Keratinocyte (primary cell): Measurements from ENCODE around the gene SLC13A3. TPM values are rescaled to one million over a fixed set of nuclear protein-coding genes. Genes with fewer than 3 reads are reported as not detected.

Experiments
- DNase-seq: peaks from one replicate; pipeline ENCODE4 v3.0.0-alpha.2; 2011; ENCODE audit warnings: low read depth, missing footprints, low spot score
- FAIRE-seq: peaks from 2 replicates; lab custom pipeline; 2011; peaks lifted over from hg19 to GRCh38; lab: Jason Lieb, UNC
- H2AFZ ChIP-seq: 2 replicates; pipeline ENCODE4 v1.6.0; 2012; ENCODE audit warnings: low read length, control low read depth, inconsistent platforms; ENCODE audit not compliant: control insufficient read depth
- H3K27ac ChIP-seq: 2 replicates; pipeline ENCODE4 v1.5.1; 2011; ENCODE audit warnings: low read length; ENCODE audit not compliant: control insufficient read depth, insufficient read depth
- H3K27me3 ChIP-seq: 3 replicates; pipeline ENCODE4 v1.6.0; 2011; ENCODE audit warnings: low read length; ENCODE audit not compliant: control insufficient read depth, insufficient read depth; ENCODE audit errors: extremely low read depth
- H3K36me3 ChIP-seq, 2 experiments: 2 replicates in 1 of 2; 3 replicates in 1 of 2; pipeline ENCODE4 v1.5.1; 2011; ENCODE audit warnings: low read length in 2 of 2, mild to moderate bottlenecking in 1 of 2; ENCODE audit not compliant: control insufficient read depth in 2 of 2, insufficient read depth in 2 of 2; ENCODE audit errors: extremely low read depth in 1 of 2
- H3K4me1 ChIP-seq: 3 replicates; pipeline ENCODE4 v1.5.1; 2011; ENCODE audit warnings: low read length; ENCODE audit not compliant: control insufficient read depth, insufficient read depth; ENCODE audit errors: extremely low read depth
- H3K4me2 ChIP-seq: 3 replicates; pipeline ENCODE4 v1.6.0; 2011; ENCODE audit warnings: low read depth, low read length; ENCODE audit not compliant: control insufficient read depth, insufficient read depth; ENCODE audit errors: extremely low read depth
- H3K4me3 ChIP-seq, 3 experiments: fragments of 200-600 bp in 1 of 3; sonication (generic) in 1 of 3; 2 replicates in 2 of 3; 3 replicates in 1 of 3; pipeline ENCODE4 v1.5.1; 2011 to 2016; ENCODE audit warnings: low read length in 3 of 3, mild to moderate bottlenecking in 3 of 3, control low read depth in 2 of 3, inconsistent platforms in 1 of 3, low read depth in 1 of 3, mixed read lengths in 1 of 3, mixed run types in 1 of 3, moderate library complexity in 1 of 3; ENCODE audit not compliant: control insufficient read depth in 2 of 3, insufficient read depth in 2 of 3; ENCODE audit errors: extremely low read depth in 1 of 3
- H3K79me2 ChIP-seq: 2 replicates; pipeline ENCODE4 v1.6.0; 2012; ENCODE audit warnings: low read length; ENCODE audit not compliant: control insufficient read depth, insufficient read depth
- H3K9ac ChIP-seq: 3 replicates; pipeline ENCODE4 v1.6.0; 2011; ENCODE audit warnings: low read length; ENCODE audit not compliant: control insufficient read depth, insufficient read depth; ENCODE audit errors: extremely low read depth
- H3K9me1 ChIP-seq: 3 replicates; pipeline ENCODE4 v1.6.0; 2011; ENCODE audit warnings: low read length; ENCODE audit not compliant: control insufficient read depth, insufficient read depth; ENCODE audit errors: extremely low read depth
- H3K9me3 ChIP-seq: 2 replicates; pipeline ENCODE4 v1.5.1; 2012; ENCODE audit warnings: low read depth, low read length; ENCODE audit not compliant: control insufficient read depth
- H4K20me1 ChIP-seq: 3 replicates; pipeline ENCODE4 v1.6.0; 2011; ENCODE audit warnings: low read length; ENCODE audit not compliant: control insufficient read depth, insufficient read depth; ENCODE audit errors: extremely low read depth
- CTCF ChIP-seq, 3 experiments: IDR thresholded peaks in 1 of 3; conservative IDR thresholded peaks in 1 of 3; optimal IDR thresholded peaks in 1 of 3; 2 replicates in 2 of 3; 3 replicates in 1 of 3; pipeline versions ENCODE3 to v1.5.1; 2011; ENCODE audit warnings: low read length in 3 of 3, mild to moderate bottlenecking in 3 of 3, moderate library complexity in 2 of 3, control low read depth in 1 of 3, inconsistent platforms in 1 of 3; ENCODE audit not compliant: insufficient read depth in 2 of 3; ENCODE audit errors: extremely low read depth in 1 of 3
- EZH2 ChIP-seq: IDR thresholded peaks from one replicate; pipeline ENCODE4 v1.6.1; 2012; ENCODE audit warnings: inconsistent platforms, mild to moderate bottlenecking, low read length, moderate library complexity
- dilution Hi-C: fragments of 300-500 bp; cut with MboI; formaldehyde crosslinking; loops from one replicate; pipeline ENCODE4 v1.7.0; 2020; ENCODE audit warnings: low sequenced_read_pairs; ENCODE audit not compliant: extremely low pct_ligation_motif_present
- polyA plus RNA-seq, 5 experiments: library from polyadenylated mRNA; depleted of rRNA in 3 of 5; stranded (reverse) in 3 of 5; stranded (forward) in 1 of 5; unstranded in 1 of 5; fragments of >200 nt; gene quantifications; 1 replicate in 1 of 5; 2 replicates in 3 of 5; 3 replicates in 1 of 5; pipeline versions ENCODE4 v1.2.1 to v1.2.3, GENCODE V29; 2011 to 2012; ENCODE audit warnings: missing spikeins in 2 of 5, low read depth in 1 of 5, low replicate concordance in 1 of 5

SLC13A3 gene
- polyA plus RNA-seq, 1 donor (not counting 4 experiments of a cell fraction or from before 2014, with no cell fraction given), result 4.5 TPM

GRCh38 chr20:46622165-46622564 is 29.1 kb downstream of the SLC13A3 start:
- no peak for FAIRE-seq

GRCh38 chr20:46621492-46621891 is 29.8 kb downstream of the SLC13A3 start:
- FAIRE-seq (no peak), DNase-seq (no peak)
- dilution Hi-C loops, result no loop called here

More at GRCh38 chr20:46622165-46622564, 29.1 kb downstream of the SLC13A3 start:
- Histone ChIP-seq H3K4me1 (no peaks in the 10 kb centered on the region), H3K9ac (no peak overlapping the region), H3K79me2 (no peaks in the 10 kb centered on the region), H3K4me2 (no peak overlapping the region), H3K4me3 (no peak overlapping the region), H3K27me3 (no peaks in the 10 kb centered on the region), H3K36me3 (no peaks in the 10 kb centered on the region), H3K9me1 (no peaks in the 10 kb centered on the region), H2AFZ (no peak overlapping the region), H3K9me3 (no peaks in the 10 kb centered on the region), H4K20me1 (no peaks in the 10 kb centered on the region), H3K27ac (no peak overlapping the region)
- TF ChIP-seq CTCF (optimal IDR thresholded peaks at IDR 0.05 in 1 of 3, IDR thresholded peaks at IDR 0.05 in 1 of 3, conservative IDR thresholded peaks at IDR 0.05 in 1 of 3; ENCODE audit: extremely low read depth in 1 of 3, insufficient read depth in 2 of 3, low read length in 3 of 3) (no peak), EZH2 (no peak)
- dilution Hi-C loops, result no loop called here
- DNase-seq, result no peak

More at GRCh38 chr20:46621492-46621891, 29.8 kb downstream of the SLC13A3 start:
- no peak overlapping the region for H2AFZ ChIP-seq
- H3K9me1 ChIP-seq, result no peaks in the 10 kb centered on the region
- H3K4me3 ChIP-seq, result no peak overlapping the region
- H4K20me1 ChIP-seq, result no peaks in the 10 kb centered on the region
- no peaks in the 10 kb centered on the region for H3K4me1 ChIP-seq
- no peak overlapping the region for H3K4me2 ChIP-seq
- no peaks in the 10 kb centered on the region for H3K9me3 ChIP-seq
- H3K27me3 ChIP-seq, result no peaks in the 10 kb centered on the region
- H3K36me3 ChIP-seq, result no peaks in the 10 kb centered on the region
- no peaks in the 10 kb centered on the region for H3K79me2 ChIP-seq
- no peak overlapping the region for H3K9ac ChIP-seq
- TF ChIP-seq EZH2, result no peak
- TF ChIP-seq CTCF (optimal IDR thresholded peaks at IDR 0.05 in 1 of 3, IDR thresholded peaks at IDR 0.05 in 1 of 3, conservative IDR thresholded peaks at IDR 0.05 in 1 of 3; ENCODE audit: extremely low read depth in 1 of 3, insufficient read depth in 2 of 3, low read length in 3 of 3), result no peak
- H3K27ac ChIP-seq, result no peak overlapping the region
